ENCODE data around the gene GNA12.

The GNA12 gene

DNA sequence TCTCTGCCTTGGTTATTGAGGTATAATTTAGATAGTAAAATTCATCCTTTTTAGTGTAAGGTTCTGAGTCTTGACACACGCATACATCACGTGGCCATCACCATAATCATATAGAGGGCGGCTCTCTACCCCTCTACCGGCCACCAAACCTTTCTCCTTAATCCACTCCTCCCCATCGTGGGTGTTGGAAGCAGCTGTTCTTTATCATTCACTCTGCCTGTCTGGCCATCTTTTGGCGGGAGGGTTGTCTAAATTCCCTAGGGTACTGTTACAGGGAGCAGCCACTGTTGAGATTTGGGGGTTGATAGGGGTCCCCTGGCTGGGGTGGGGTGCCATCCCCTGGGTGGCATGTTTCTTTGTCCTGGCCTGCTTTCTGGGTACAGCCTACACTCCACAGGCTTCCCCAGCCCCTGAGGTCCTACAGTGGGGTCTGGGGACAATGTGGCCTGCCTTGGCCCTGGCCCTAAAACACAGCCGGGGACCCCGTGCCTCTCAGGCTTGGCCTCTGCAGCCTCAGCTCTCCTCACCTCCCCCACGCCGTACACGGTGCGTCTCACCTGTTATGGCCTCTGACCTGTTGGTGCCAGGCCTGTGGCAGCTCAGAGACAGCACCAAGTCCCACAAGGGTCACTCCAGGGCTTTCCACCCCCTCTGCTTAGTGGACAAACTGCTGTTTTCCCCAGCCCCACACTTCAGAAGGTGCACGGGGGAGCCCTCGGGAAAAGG, 138.6 kb downstream of the GNA12 start:
- no peak for TF ChIP-seq GATA3 (IDR thresholded peaks at IDR 0.05; ENCODE audit: low read depth, low read length)
- no peak for TF ChIP-seq GATA2 (IDR thresholded peaks at IDR 0.05; ENCODE audit: low read depth, low read length)

DNA sequence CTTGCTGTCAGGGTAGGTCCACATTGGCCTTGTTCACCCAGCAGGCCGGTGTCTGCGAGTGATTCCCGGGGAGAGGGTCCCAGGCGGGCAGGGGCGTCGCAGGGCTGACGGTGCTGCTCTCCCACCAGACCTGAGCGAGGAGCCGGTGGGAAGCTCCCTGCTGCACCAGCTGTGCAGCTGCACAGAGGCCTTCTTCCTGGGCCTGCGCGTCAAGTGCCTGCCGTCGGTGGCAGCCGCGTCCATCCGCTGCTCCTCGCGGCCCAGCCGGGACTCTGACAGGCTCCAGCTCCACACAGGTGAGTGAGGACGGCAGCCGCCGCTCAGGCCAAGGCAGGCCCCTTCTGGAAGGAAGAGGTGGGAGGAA, 141.5 kb downstream of the GNA12 start:
- TF ChIP-seq GATA2 (IDR thresholded peaks at IDR 0.05; ENCODE audit: low read depth, low read length) (no peak), GATA3 (IDR thresholded peaks at IDR 0.05; ENCODE audit: low read depth, low read length) (no peak)

DNA sequence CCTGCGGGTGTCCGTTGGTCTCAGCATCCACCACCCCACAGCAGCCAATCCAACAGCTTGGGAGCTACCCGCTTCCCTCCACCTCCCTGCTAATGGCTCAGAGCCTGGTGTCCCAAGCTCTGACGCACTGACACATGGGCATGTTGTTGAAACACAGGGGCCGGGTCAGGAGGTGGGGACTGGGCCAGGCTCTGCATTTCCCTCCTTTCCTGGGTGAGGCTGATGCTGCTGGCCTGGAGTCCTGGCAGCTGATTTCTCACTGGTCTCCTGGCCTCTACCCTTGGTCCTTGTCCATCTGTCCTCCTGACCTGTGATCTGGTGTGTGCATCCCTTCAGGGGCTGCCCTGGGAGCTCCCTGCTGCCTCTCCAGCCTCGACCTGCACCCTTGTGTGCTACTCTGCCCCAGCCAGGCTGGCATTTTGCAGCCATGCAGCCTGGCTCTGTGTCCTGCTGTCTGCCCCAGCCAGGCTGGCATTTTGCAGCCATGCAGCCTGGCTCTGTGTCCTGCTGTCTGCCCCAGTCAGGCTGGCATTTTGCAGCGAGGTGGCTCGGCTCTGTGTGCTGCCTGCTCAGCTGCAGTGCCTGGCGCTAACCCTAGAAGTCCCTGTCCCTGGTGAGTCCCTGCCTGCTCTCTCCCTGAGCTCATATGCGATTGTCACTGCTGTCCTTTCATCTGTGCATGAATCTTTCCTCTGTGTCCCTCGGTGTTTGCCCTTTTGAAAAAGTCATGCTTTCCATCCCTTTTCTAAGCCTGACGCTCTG, 142.1 kb downstream of the GNA12 start:
- TF ChIP-seq GATA2 (IDR thresholded peaks at IDR 0.05; ENCODE audit: low read depth, low read length) = no peak
- no peak for TF ChIP-seq GATA3 (IDR thresholded peaks at IDR 0.05; ENCODE audit: low read depth, low read length)

DNA sequence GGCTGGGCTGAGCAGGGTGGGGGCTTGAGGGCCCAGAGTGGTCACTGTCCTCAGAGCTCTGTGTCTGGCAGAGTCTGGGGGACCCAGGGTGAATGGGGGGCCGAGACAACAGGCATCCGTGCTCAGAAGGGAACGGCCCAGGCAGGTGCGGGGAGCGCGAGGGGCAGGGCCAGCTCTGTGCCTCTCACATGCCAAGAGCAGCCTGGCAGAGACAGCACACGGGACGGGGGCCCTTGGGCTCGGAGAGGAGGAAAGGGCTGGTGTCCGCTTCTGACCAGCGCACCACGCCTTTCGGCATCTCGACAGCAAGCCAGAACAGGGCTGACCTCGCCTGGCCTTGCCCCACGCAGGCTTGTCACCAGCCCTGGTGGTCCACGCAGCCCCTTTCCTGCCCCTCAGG, 142.7 kb downstream of the GNA12 start:
- TF ChIP-seq GATA3 (IDR thresholded peaks at IDR 0.05; ENCODE audit: low read depth, low read length) (no peak), GATA2 (IDR thresholded peaks at IDR 0.05; ENCODE audit: low read depth, low read length) (no peak)

DNA sequence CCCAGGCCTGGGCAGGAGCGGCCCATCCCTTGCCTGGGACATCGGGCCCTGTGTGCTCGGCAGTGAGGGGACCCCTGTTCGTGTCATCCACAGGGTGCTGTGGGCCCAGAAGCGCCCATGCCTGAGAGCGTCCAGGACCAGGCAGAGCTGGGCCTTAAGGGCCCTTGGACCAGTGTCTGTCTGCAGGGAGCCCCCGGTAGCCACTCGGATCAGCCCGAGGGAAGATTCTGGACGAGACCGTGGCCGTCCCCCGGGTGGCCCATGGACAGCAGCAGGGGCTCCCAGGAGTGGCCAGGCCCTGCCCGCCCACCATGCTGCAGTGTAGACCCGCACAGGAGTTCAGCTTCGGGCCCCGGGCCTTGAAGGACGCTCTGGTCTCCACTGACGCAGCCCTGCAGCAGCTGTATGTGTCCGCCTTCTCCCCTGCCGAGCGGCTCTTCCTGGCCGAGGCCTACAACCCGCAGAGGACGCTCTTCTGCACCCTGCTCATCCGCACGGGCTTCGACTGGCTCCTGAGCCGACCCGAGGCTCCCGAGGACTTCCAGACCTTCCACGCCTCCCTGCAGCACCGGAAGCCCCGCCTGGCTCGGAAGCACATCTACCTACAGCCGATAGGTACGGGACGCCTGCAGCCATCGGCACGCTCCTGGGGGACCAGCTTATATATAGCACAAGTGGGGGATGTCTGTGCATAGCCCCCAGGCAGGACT, 143.8 kb downstream of the GNA12 start:
- TF ChIP-seq GATA2 (IDR thresholded peaks at IDR 0.05; ENCODE audit: low read depth, low read length) = no peak
- no peak for TF ChIP-seq GATA3 (IDR thresholded peaks at IDR 0.05; ENCODE audit: low read depth, low read length)

DNA sequence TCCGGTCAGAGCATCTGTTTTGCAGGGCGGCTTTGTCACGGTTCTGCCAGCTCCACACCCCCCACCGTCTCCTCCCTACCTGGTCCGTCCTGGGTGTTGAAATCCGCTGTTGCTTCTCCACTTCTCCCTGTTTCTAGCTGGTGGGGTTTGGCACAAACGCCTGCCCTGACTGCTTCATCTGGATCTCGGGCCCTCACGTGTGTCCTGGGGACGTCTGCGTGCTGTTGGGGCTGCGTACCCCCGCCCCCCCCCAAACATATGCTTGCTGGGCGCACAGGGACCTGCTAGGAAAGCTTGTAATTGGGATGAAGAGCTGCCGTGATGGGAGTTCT, 144.9 kb downstream of the GNA12 start:
- TF ChIP-seq GATA3 (IDR thresholded peaks at IDR 0.05; ENCODE audit: low read depth, low read length) = no peak
- no peak for TF ChIP-seq GATA2 (IDR thresholded peaks at IDR 0.05; ENCODE audit: low read depth, low read length)

DNA sequence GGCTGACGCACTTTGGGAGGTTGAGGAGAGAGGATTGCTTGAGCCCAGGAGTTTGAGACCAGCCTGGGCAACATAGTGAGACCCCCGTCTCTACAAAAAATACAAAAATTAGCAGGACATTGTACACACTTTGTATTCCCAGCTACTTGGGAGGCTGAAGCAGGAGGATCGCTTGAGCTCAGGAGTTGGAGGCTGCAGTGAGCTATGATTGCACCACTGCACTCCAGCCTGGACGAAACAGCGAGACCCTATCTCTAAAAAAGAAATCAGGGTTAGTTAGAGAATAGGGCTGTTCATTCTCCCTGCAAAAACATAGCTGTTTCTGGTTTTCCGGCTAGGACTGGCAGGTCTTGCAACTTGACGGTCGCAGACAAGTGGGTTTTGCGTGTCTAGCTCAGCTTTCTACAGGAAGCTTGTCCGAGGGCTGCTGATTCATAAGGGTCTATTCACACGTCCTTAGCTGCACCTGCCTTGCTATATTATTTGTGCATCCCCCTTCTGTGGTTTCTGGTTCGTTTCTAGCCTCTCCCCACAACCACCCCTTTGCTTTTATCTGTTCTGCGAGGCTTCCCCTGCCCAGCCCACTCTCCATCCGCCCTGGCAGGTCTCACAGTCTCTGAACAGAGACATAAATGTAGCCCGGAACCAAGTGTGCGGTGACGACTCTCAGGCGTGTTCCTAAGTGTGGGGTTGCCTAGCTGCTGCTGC, 145.4 kb downstream of the GNA12 start:
- no peak for TF ChIP-seq GATA2 (IDR thresholded peaks at IDR 0.05; ENCODE audit: low read depth, low read length)

DNA sequence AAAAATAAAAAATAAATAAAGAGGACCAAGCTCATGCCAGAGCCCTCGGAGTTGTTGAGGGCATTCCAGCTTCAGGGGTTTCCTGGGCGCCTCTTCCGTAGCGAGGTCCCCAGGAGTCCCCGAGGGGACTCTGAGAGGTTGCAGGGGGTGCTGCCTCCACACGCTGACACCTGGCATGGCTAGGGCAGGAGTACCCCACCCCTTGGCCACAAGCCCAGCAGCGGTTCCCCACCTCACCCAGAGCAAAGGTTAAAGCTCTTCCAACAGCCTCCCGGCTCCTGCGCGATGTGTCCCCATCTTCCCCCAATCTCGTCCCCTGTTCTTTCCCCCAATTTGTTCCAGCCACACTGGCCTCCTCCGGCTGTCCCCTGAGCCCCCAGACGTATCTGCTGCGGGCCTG, 151.6 kb downstream of the GNA12 start:
- TF ChIP-seq GATA3 (IDR thresholded peaks at IDR 0.05; ENCODE audit: low read depth, low read length) (no peak), GATA2 (IDR thresholded peaks at IDR 0.05; ENCODE audit: low read depth, low read length) (no peak)

DNA sequence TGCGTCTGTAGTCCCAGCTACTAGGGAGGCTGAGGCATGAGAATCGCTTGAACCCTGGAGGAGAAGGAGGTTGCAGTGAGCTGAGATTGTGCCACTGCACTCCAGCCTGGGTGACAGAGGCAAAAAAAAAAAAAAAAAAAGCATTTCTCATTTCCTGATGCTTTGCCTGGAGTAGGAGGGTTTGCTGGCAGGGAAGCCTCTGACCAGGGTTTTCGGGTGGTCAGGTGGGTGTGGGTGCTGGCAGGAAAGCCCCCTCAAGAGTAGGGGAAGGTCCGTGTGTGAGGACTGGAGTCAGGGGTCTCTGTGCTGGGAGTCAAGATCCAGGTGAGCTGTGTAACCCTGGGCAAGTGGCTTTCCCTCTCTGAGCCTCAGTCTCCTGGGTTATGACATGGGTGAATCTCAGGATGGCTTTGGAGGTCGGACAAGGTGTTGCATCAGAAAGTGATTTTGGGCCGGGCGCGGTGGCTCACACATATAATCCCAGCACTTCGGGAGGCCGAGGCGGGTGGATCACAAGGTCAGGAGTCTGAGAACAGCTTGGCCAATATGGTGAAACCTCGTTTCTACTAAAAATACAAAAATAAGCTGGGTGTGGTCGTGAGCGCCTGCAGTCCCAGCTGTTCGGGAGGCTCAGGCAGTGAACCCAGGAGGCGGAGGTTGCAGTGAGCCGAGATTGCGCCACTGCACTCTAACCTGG, 152.9 kb downstream of the GNA12 start:
- TF ChIP-seq GATA3 (IDR thresholded peaks at IDR 0.05; ENCODE audit: low read depth, low read length) (no peak), GATA2 (IDR thresholded peaks at IDR 0.05; ENCODE audit: low read depth, low read length) (no peak)

DNA sequence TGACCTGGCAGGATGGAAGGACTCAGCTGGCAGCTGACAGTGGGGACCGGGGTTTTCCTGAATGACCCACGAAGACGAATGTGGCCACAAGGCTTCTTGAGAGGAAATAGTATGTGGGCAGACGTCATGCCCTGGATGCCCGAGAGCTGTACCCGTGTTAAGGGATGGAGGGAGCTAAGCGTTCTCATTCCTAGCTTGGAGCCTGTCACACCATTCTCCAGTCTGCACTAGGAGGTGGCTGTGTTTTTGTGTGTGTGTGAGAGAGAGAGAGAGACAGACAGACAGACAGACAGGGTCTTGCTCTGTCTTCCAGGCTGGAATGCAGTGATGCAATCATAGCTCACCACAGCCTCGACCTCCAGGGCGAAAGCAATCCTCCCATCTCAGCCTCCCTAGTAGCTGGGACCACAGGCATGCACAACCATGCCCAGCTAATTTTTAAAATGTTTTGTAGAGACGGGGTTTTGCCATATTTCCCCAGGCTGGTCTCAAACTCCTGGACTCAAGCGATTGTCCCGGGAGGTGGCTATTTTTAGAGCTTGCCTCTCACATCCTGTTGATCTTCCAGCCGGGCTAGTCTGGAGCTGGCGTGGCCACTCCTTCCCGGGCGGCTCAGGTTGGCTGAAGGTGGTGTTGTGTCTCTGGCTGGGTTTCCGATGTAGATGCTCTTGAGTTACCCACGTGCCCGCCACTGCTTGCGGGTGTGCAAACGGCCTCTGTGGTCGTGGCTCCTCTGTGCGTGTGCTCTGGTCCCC, 154.0 kb downstream of the GNA12 start:
- no peak for TF ChIP-seq GATA3 (IDR thresholded peaks at IDR 0.05; ENCODE audit: low read depth, low read length)
- TF ChIP-seq GATA2 (IDR thresholded peaks at IDR 0.05; ENCODE audit: low read depth, low read length) = no peak

DNA sequence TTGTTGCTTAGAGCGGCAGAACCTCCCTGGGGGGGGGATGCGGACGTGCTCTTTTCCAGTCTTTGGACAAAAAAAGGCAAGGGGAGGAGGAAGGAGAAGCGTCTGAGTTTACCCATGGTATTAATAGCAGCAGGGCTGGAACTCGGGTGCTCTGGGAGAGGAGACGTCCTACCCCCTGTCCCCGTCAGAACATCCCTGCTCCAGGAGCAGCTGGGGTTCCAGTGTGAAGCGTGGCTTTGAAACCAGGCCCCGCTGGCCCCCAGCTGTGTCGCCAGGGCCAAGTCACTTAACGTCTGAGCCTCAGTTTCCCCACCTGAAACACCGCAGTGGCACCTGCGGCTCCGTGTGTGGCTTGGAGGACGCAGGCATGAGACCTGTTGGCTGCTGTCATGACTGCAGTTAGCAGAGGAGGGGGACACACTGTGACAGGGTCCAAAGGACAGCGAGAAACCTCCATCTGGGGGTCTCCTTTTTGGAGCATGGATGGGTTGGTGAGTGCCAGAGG, 154.7 kb downstream of the GNA12 start:
- TF ChIP-seq GATA2 (IDR thresholded peaks at IDR 0.05; ENCODE audit: low read depth, low read length) = no peak
- no peak for TF ChIP-seq GATA3 (IDR thresholded peaks at IDR 0.05; ENCODE audit: low read depth, low read length)

DNA sequence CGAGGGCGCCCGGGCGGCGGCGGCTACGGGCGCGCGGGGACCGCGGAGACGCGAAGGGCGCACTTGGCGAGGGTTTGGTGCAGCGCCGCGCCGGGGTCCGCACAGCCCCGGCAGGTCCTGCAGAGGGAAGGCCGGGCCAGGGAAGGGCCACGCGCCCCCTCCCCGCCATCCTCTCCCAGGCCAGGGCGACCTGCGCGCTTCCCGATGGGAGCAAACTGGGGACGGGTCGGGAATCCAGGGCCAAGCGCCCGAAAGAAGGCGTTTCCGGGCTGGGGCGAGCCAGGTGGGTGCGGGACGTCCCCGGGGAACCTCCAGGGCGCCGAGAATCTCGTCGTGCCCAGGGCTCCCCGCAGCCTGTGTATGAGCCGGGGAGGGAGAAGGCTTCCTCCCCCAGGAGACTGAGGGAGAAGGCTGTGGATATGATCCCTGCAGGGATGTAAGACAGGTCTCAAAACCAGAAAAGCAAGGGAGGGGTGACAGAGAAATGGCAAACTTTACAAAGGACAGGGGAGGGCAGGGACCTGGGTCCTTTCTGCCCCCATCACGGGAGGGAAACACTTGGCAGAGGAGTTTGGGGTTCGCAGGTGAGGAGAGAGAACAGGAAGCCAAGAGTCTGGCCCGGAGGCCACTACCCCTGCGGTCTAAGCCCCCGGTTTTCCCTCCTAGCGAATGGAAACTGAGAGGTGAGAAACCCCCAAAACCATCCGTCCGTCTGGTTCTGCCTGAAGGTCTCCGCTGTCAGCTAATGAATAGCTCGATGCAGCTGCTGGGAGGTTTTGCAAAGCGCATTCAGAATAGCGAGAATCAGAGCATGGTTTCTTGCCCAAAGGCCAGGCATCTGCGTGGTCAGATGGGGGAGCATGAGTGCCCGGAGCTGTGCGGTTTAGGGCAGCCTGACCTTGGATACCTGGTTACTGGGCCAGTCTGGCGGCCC, 155.4 kb downstream of the GNA12 start:
- TF ChIP-seq GATA2 (IDR thresholded peaks at IDR 0.05; ENCODE audit: low read depth, low read length) (no peak), GATA3 (IDR thresholded peaks at IDR 0.05; ENCODE audit: low read depth, low read length) (no peak)

All from SH-SY5Y (cell line).